Measurements from ENCODE around the gene DLX4.

DNA sequence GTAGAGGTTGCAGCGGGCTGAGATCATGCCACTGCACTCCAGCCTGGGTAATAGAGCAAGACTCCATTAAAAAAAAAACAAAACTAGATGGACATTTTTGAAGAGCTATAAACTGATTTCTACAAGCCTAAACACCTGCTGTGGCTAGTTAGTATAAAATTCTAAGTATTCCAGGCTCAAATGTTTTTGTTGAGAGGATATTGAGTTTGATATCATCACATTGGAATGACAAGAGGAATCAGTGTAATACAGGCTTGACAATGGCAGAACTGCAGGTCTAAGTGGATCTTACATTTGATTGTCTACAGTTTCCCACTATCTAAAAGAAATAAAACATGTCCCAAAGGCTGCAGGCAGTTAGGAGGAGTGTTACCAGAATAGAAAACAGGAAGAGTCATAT is 49.9 kb downstream of the DLX4 start:
- TF ChIP-seq, protein P1, sequence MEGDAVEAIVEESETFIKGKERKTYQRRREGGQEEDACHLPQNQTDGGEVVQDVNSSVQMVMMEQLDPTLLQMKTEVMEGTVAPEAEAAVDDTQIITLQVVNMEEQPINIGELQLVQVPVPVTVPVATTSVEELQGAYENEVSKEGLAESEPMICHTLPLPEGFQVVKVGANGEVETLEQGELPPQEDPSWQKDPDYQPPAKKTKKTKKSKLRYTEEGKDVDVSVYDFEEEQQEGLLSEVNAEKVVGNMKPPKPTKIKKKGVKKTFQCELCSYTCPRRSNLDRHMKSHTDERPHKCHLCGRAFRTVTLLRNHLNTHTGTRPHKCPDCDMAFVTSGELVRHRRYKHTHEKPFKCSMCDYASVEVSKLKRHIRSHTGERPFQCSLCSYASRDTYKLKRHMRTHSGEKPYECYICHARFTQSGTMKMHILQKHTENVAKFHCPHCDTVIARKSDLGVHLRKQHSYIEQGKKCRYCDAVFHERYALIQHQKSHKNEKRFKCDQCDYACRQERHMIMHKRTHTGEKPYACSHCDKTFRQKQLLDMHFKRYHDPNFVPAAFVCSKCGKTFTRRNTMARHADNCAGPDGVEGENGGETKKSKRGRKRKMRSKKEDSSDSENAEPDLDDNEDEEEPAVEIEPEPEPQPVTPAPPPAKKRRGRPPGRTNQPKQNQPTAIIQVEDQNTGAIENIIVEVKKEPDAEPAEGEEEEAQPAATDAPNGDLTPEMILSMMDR (IDR thresholded peaks at IDR 0.05), result no peak
- no peak for TF ChIP-seq POLR2A (IDR thresholded peaks at IDR 0.05)

Data from vagina (tissue), 2 donors.